Keratinocyte (primary cell): Measurements from ENCODE around the gene TRIM8. TPM values are rescaled to one million over a fixed set of nuclear protein-coding genes. Genes with fewer than 3 reads are reported as not detected.

Experiments used
- DNase-seq: peaks from one replicate; pipeline ENCODE4 v3.0.0-alpha.2; 2011; ENCODE audit warnings: low read depth, missing footprints, low spot score
- FAIRE-seq: peaks from 2 replicates; lab custom pipeline; 2011; peaks lifted over from hg19 to GRCh38; lab: Jason Lieb, UNC
- H2AFZ ChIP-seq: 2 replicates; pipeline ENCODE4 v1.6.0; 2012; ENCODE audit warnings: low read length, control low read depth, inconsistent platforms; ENCODE audit not compliant: control insufficient read depth
- H3K27ac ChIP-seq: 2 replicates; pipeline ENCODE4 v1.5.1; 2011; ENCODE audit warnings: low read length; ENCODE audit not compliant: control insufficient read depth, insufficient read depth
- H3K27me3 ChIP-seq: 3 replicates; pipeline ENCODE4 v1.6.0; 2011; ENCODE audit warnings: low read length; ENCODE audit not compliant: control insufficient read depth, insufficient read depth; ENCODE audit errors: extremely low read depth
- H3K36me3 ChIP-seq, 2 experiments: 2 replicates in 1 of 2; 3 replicates in 1 of 2; pipeline ENCODE4 v1.5.1; 2011; ENCODE audit warnings: low read length in 2 of 2, mild to moderate bottlenecking in 1 of 2; ENCODE audit not compliant: control insufficient read depth in 2 of 2, insufficient read depth in 2 of 2; ENCODE audit errors: extremely low read depth in 1 of 2
- H3K4me1 ChIP-seq: 3 replicates; pipeline ENCODE4 v1.5.1; 2011; ENCODE audit warnings: low read length; ENCODE audit not compliant: control insufficient read depth, insufficient read depth; ENCODE audit errors: extremely low read depth
- H3K4me2 ChIP-seq: 3 replicates; pipeline ENCODE4 v1.6.0; 2011; ENCODE audit warnings: low read depth, low read length; ENCODE audit not compliant: control insufficient read depth, insufficient read depth; ENCODE audit errors: extremely low read depth
- H3K4me3 ChIP-seq, 3 experiments: fragments of 200-600 bp in 1 of 3; sonication (generic) in 1 of 3; 2 replicates in 2 of 3; 3 replicates in 1 of 3; pipeline ENCODE4 v1.5.1; 2011 to 2016; ENCODE audit warnings: low read length in 3 of 3, mild to moderate bottlenecking in 3 of 3, control low read depth in 2 of 3, inconsistent platforms in 1 of 3, low read depth in 1 of 3, mixed read lengths in 1 of 3, mixed run types in 1 of 3, moderate library complexity in 1 of 3; ENCODE audit not compliant: control insufficient read depth in 2 of 3, insufficient read depth in 2 of 3; ENCODE audit errors: extremely low read depth in 1 of 3
- H3K79me2 ChIP-seq: 2 replicates; pipeline ENCODE4 v1.6.0; 2012; ENCODE audit warnings: low read length; ENCODE audit not compliant: control insufficient read depth, insufficient read depth
- H3K9ac ChIP-seq: 3 replicates; pipeline ENCODE4 v1.6.0; 2011; ENCODE audit warnings: low read length; ENCODE audit not compliant: control insufficient read depth, insufficient read depth; ENCODE audit errors: extremely low read depth
- H3K9me1 ChIP-seq: 3 replicates; pipeline ENCODE4 v1.6.0; 2011; ENCODE audit warnings: low read length; ENCODE audit not compliant: control insufficient read depth, insufficient read depth; ENCODE audit errors: extremely low read depth
- H3K9me3 ChIP-seq: 2 replicates; pipeline ENCODE4 v1.5.1; 2012; ENCODE audit warnings: low read depth, low read length; ENCODE audit not compliant: control insufficient read depth
- H4K20me1 ChIP-seq: 3 replicates; pipeline ENCODE4 v1.6.0; 2011; ENCODE audit warnings: low read length; ENCODE audit not compliant: control insufficient read depth, insufficient read depth; ENCODE audit errors: extremely low read depth
- CTCF ChIP-seq, 3 experiments: IDR thresholded peaks in 1 of 3; conservative IDR thresholded peaks in 1 of 3; optimal IDR thresholded peaks in 1 of 3; 2 replicates in 2 of 3; 3 replicates in 1 of 3; pipeline versions ENCODE3 to v1.5.1; 2011; ENCODE audit warnings: low read length in 3 of 3, mild to moderate bottlenecking in 3 of 3, moderate library complexity in 2 of 3, control low read depth in 1 of 3, inconsistent platforms in 1 of 3; ENCODE audit not compliant: insufficient read depth in 2 of 3; ENCODE audit errors: extremely low read depth in 1 of 3
- EZH2 ChIP-seq: IDR thresholded peaks from one replicate; pipeline ENCODE4 v1.6.1; 2012; ENCODE audit warnings: inconsistent platforms, mild to moderate bottlenecking, low read length, moderate library complexity
- dilution Hi-C: fragments of 300-500 bp; cut with MboI; formaldehyde crosslinking; loops from one replicate; pipeline ENCODE4 v1.7.0; 2020; ENCODE audit warnings: low sequenced_read_pairs; ENCODE audit not compliant: extremely low pct_ligation_motif_present
- polyA plus RNA-seq, 5 experiments: library from polyadenylated mRNA; depleted of rRNA in 3 of 5; stranded (reverse) in 3 of 5; stranded (forward) in 1 of 5; unstranded in 1 of 5; fragments of >200 nt; gene quantifications; 1 replicate in 1 of 5; 2 replicates in 3 of 5; 3 replicates in 1 of 5; pipeline versions ENCODE4 v1.2.1 to v1.2.3, GENCODE V29; 2011 to 2012; ENCODE audit warnings: missing spikeins in 2 of 5, low read depth in 1 of 5, low replicate concordance in 1 of 5

TRIM8 gene
- polyA plus RNA-seq, 1 donor (not counting 4 experiments of a cell fraction or from before 2014, with no cell fraction given): 24.8 TPM

GRCh38 chr10:102619281-102619981, 24.8 kb upstream of the TRIM8 start:
- H3K27me3 ChIP-seq: no peaks in the 10 kb centered on the region
- H3K79me2 ChIP-seq: no peaks in the 10 kb centered on the region
- dilution Hi-C loops: no loop called here
- H4K20me1 ChIP-seq: no peaks in the 10 kb centered on the region
- H2AFZ ChIP-seq: no peak overlapping the region
- H3K9ac ChIP-seq: no peak overlapping the region
- no peak overlapping the region for H3K27ac ChIP-seq
- DNase-seq (no peak), FAIRE-seq (no peak)
- H3K4me3 ChIP-seq: no peak overlapping the region
- TF ChIP-seq CTCF (optimal IDR thresholded peaks at IDR 0.05 in 1 of 3, IDR thresholded peaks at IDR 0.05 in 1 of 3, conservative IDR thresholded peaks at IDR 0.05 in 1 of 3; ENCODE audit: extremely low read depth in 1 of 3, insufficient read depth in 2 of 3, low read length in 3 of 3) (no peak), EZH2 (no peak)
- peaks cover 6 to 8% of the 10 kb centered on the region in 2 experiments for H3K36me3 ChIP-seq
- H3K4me2 ChIP-seq: no peak overlapping the region
- H3K4me1 ChIP-seq: peaks cover 14% of the 10 kb centered on the region
- H3K9me3 ChIP-seq: no peaks in the 10 kb centered on the region
- H3K9me1 ChIP-seq: no peaks in the 10 kb centered on the region

GRCh38 chr10:102620138-102620590, 24.1 kb upstream of the TRIM8 start:
- H3K4me3 ChIP-seq: no peak overlapping the region
- no peaks in the 10 kb centered on the region for H4K20me1 ChIP-seq
- H3K79me2 ChIP-seq: no peaks in the 10 kb centered on the region
- DNase-seq: no peak
- dilution Hi-C loops: no loop called here
- no peak overlapping the region for H3K27ac ChIP-seq
- no peaks in the 10 kb centered on the region for H3K27me3 ChIP-seq
- no peaks in the 10 kb centered on the region for H3K9me1 ChIP-seq
- H3K4me1 ChIP-seq: peaks cover 14% of the 10 kb centered on the region
- peaks cover 5 to 8% of the 10 kb centered on the region in 2 experiments for H3K36me3 ChIP-seq
- H3K9ac ChIP-seq: no peak overlapping the region
- H2AFZ ChIP-seq: no peak overlapping the region
- FAIRE-seq: no peak
- no peak for TF ChIP-seq CTCF (optimal IDR thresholded peaks at IDR 0.05 in 1 of 3, IDR thresholded peaks at IDR 0.05 in 1 of 3, conservative IDR thresholded peaks at IDR 0.05 in 1 of 3; ENCODE audit: extremely low read depth in 1 of 3, insufficient read depth in 2 of 3, low read length in 3 of 3)
- no peak for TF ChIP-seq EZH2
- no peak overlapping the region for H3K4me2 ChIP-seq
- H3K9me3 ChIP-seq: no peaks in the 10 kb centered on the region
